GM21529 (cell line): ENCODE measurements around the gene B3GNT5.

Source experiments
- ATAC-seq: cut with Tn5 transposase; IDR thresholded peaks from one replicate; pipeline ENCODE4 v1.9.1; 2021; ENCODE audit not compliant: unreplicated experiment

B3GNT5 gene

DNA sequence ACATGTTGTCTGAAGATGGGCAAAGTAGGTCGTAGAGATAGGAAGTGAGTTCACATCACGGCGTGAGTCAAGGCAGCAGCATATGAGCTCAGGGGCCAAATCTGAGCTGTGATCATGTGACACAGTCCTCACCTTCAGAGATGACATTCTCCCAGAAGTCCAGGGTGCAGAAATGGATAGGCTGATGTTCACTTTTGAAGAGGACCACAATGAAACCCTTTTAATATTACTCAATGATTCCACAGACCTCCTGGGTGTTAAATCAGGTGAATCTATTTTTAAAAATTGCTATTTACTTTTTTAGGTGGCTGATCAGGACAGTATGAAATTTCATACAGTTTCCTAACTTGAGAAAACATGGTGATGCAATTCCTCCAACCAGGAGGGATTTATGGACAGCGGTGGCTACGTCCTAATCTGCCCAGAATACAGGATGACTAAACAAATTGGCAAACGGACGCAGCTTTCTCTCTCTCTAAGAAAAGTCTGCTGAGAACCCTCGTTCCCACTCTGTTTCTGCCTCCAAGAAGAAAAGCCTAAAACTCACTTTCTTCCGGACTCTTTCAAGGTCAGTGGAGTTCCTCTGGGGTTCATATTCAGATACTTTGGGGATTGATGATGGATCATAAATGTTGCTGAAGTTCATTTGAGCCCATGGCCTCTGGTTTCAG is 34.4 kb downstream of the B3GNT5 start:
- no peak for ATAC-seq

GRCh38 chr3:183288117-183288516 is 35.1 kb downstream of the B3GNT5 start:
- no peak for ATAC-seq

DNA sequence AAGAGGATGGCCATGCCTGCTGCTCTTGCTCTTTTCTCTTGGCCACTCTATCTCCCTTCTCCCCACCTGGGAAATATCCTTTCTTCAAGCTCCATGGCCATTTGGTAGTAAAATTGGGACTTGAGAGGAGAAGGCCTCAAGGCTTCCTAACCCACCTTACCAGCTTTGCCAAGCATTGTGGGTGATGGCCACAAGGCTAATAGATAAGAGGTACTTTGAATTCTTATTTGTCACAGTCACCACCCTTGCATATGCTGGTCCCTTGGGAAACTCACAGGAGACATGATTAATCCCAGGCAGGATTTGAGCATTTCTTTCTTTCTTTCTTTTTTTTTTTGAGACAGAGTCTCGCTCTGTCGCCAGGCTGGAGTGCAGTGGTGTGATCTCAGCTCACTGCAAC is 37.2 kb downstream of the B3GNT5 start:
- ATAC-seq: no peak

DNA sequence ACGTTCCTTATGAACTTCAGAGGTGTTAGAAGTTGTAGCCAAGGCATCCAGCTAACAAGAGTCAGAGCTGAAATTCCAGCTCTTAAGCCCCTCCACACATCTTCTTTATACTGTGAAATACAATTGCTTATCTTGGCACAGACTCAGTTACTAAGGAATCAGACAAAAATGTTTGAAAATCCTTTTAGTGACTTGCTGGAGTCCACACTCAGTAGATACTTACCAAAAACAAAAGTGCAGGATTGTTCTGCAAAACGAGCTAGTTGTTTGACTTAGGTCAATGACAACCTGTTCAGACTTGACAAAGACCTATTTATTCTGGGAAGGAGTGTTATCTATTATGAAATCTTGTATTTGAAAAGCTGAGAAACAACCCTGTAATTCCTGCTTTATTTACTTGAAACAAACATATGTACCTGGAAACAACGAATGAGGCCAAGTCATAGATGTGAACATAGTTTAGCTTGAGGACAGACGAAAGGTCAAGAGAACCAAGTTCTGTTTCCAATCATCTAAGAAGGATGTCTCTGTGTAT is 38.5 kb downstream of the B3GNT5 start:
- no peak for ATAC-seq

- no peak for ATAC-seq
Observed at GRCh38 chr3:183293966-183294365, 40.9 kb downstream of the B3GNT5 start.

GRCh38 chr3:183295211-183295610 is 42.2 kb downstream of the B3GNT5 start:
- no peak for ATAC-seq

DNA sequence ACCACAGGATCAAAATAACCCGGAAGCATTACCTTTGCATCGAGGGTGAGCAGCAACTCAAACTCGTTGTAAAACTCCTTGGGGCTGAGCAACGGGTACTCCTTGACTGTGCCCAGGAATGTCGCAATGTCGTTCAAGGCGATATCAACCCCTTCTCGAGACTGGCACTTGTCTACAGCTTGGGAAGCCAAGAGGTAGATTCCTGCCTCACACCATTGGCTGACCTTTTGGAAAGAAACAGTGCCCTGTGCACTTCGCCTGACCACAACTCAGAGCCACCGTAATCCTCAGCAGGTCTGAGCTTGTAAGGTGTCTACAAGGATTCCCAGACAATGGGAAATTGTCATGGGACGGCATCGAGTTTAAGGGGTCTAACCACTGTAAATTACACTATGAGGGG is 43.9 kb downstream of the B3GNT5 start:
- no peak for ATAC-seq

GRCh38 chr3:183298701-183299153 is 45.7 kb downstream of the B3GNT5 start:
- ATAC-seq: no peak

DNA sequence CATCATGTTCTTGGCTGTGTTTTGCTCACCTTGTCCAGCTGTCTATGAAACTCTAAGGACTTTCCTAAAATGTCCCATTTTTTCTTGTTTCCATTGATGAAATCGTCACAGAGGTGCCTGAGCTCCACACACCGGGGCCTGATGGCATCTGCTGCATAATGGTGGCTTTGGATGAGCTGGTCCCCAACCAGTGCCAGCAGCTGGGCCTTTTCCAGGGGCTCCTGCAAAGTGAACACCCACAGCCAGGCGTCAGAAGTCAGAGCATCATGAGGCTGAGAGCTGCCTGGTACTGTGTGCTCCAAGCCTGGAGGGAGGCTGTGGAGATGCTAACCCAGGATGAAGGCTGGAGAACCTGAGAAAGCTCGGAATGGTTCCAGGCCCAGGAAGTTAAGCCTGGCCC is 46.9 kb downstream of the B3GNT5 start:
- ATAC-seq: no peak

- no peak for ATAC-seq
Observed at GRCh38 chr3:183300996-183301562, 48.0 kb downstream of the B3GNT5 start.

DNA sequence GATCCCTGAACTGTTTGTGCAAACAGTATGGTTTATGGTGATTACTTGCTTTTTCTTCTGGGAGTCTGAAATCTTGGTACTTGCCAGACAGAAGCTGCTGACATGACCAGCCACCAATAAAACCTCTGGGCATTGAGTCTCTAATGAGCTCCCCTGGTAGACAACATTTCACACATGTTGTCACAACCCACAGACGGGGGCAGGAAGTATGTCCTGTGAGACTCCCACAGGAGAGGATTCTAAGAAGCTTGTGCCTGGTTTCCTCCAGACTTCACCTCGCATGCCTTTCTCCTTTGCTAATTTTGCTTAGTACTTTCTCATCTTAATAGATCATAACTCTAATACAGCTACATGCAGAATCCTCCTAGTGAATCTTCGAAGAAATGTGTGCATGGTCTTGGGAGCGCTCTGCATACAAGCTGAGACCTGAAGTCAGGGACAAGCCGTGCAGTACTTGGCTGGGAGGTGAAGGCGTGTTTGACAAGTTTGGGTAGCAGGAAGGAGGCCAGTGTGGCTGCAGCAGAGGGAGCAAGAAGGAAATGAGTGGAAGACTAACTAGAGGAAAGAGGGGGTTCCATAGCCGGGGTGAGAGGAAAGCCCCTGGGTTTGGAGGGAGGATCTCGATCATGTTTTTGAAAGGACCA is 49.0 kb downstream of the B3GNT5 start:
- no peak for ATAC-seq

DNA sequence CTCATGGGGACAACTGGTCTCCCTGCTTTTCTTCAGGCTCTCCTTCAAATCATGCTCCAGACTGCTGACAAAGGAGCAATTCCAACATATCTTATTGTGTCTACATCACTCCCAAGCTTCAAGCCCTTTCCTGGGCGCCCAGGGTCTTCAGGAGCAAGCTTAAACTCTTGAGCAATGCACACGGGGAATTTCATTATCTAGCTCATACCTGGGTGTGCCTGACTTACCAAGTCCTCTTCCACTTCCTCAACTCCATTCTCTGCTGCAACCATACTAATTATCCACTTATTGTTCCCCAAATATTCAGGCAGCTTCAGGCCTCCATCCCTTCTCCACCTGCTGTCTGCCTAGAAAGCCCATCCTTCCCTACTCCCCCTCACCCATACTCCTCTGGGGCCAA is 50.6 kb downstream of the B3GNT5 start:
- no peak for ATAC-seq

DNA sequence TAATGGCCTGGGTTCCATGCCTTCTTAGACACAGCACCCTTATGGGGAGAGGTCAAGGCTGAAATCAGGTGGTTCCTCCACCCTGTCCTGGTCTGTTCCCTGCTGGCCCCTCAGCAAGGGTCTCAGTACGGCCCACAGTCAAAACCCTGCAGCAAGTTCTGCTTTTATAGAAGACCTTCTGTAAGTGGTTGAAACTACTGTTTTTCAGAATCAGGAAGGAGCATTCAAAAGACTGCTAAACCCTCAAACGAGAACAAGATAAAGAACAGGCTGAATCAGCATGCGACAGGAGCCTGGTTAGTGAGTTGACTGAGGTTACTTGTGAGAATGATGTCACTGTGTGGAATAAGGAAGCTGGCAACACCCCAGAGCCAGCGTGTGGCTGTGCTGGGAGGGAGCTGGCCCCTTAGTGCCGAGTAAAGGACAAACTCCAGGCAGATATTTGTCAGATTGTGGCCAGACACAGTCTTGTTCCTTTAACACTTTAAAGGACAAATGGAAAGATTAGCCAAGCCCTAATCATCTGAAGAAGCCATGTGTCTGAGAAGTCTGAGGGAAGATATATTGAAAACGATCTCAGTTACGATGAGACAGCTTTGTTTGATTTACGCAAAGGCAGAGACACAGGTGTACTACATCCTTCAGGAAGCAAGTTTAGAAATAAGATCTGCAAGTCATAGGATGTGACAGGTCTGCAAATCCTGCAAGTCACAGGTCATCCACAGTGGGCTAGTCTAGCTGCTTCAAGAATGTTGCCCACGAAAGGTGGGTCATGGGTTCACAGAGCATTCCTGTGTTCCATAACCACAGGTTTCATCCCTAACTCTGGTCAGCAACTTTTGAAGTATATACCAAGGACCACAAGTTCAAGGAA is 54.0 kb downstream of the B3GNT5 start:
- peak; percentile 91 for ATAC-seq

- ATAC-seq: no peak
Observed at GRCh38 chr3:183307749-183308148, 54.7 kb downstream of the B3GNT5 start.

GRCh38 chr3:183308751-183309150 is 55.7 kb downstream of the B3GNT5 start:
- ATAC-seq: no peak

DNA sequence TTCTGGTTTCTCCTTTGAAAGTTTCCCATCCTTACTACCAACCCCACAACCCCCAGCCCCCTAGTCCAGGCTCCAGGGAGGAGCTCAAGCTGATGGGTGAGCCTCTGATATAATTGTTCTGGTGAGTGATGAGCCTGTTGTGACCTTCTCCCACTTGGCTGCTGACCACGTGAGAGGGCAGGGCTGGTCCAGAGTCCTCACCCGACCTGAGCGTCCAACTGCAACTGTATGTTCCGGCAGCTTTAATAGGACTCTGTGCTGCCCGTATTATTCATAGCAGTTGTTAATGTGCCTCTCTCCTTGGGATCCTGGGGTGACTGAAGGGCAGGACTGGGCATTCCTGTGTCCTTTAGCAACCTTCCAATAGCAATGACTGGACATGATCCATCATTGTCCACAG is 56.2 kb downstream of the B3GNT5 start:
- ATAC-seq: no peak

DNA sequence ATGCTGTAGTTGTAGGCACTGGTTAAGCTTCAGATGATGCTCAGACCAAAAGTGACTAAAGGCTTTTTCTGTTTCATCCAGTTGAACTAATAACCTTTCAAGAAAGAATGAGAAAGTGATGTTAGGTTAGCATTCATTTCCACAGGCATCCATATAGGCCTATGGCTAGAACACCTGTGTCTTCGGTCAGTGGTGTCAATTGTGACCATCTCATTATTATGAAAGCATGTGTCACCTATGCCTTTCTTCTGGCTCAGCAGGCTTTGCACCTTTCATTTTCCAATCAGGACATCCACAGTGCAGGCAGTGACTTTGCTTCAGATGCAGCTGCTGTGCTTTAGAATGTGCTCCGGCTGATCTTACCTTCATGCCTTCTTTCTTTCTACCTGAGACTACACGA is 57.9 kb downstream of the B3GNT5 start:
- no peak for ATAC-seq

GRCh38 chr3:183312433-183312832 is 59.4 kb downstream of the B3GNT5 start:
- no peak for ATAC-seq

DNA sequence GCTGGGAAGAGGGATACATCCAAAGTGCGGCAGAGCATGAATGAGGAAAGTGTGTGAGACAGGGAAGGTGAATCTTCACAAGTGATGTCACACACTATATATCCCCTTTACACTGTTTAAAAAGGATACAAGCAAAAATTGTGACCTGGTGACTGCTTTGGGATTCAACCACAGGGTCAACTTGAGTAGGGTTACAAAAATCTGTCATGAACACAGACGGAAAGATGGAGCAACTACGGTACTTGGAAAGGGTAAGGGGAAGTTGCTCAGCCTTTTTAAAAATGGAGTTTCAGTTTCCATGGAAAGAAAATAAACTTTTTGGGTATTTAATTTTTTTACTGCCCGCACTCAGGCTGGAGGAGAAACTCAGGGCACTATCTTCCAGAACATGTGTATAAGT is 60.3 kb downstream of the B3GNT5 start:
- no peak for ATAC-seq

DNA sequence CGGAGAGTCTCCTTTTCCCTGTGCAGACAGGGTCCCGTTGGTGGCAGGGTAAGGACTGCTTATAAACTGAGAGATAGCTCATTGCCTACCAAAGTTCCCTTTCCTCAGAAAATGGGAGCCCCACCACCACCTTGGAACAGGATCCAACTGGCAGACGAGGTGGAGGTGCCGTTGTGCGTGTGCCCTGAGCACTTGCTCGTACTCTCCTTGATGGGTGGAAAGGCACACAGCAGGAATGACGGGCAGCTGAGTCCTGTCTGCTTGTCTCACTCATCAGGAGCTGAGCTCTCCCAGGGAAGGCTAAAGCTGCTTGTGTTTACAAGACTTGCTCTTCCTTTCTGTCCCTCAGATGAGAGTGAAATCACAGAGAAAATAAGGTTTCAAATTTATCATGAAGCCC is 60.7 kb downstream of the B3GNT5 start:
- no peak for ATAC-seq

- no peak for ATAC-seq
Observed at GRCh38 chr3:183315739-183316138, 62.7 kb downstream of the B3GNT5 start.
